ENCODE data around the gene SPATA20.

DNA sequence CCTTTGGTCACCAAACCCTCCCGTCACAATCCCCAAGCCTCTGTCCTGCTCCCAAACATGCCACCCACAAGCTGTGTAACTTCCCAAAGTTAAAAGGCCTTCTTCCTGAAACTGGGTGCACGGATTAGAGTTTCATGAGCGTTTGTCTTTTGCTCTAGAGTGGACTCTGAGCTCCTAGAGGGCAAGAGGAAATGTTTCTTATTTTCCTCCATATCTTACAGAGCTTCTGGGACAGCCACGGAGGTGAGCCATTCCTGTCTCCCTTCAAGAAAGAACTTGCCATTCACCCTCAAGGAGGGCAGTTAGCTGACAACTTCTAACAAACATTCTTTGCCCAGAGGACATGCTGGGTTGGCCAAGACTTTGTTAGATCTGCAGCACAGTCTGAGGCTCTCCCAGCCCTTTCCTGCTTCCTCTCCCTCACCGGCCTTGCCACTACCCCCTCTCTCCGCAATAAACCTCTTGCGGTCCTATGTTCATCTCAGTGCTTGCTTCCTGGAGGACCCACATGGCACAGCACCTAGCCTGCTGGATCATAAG, 41.3 kb upstream of the SPATA20 start:
- TF ChIP-seq, protein P1, sequence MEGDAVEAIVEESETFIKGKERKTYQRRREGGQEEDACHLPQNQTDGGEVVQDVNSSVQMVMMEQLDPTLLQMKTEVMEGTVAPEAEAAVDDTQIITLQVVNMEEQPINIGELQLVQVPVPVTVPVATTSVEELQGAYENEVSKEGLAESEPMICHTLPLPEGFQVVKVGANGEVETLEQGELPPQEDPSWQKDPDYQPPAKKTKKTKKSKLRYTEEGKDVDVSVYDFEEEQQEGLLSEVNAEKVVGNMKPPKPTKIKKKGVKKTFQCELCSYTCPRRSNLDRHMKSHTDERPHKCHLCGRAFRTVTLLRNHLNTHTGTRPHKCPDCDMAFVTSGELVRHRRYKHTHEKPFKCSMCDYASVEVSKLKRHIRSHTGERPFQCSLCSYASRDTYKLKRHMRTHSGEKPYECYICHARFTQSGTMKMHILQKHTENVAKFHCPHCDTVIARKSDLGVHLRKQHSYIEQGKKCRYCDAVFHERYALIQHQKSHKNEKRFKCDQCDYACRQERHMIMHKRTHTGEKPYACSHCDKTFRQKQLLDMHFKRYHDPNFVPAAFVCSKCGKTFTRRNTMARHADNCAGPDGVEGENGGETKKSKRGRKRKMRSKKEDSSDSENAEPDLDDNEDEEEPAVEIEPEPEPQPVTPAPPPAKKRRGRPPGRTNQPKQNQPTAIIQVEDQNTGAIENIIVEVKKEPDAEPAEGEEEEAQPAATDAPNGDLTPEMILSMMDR (tag by site-specific recombination; IDR thresholded peaks at IDR 0.05), result no peak
- TF ChIP-seq HOXA7 (CRISPR knock-in tag; IDR thresholded peaks at IDR 0.05; ENCODE audit: borderline replicate concordance) (no peak), ZNF350 (tag by site-specific recombination; IDR thresholded peaks at IDR 0.05) (no peak)
- TF ChIP-seq, protein P2, sequence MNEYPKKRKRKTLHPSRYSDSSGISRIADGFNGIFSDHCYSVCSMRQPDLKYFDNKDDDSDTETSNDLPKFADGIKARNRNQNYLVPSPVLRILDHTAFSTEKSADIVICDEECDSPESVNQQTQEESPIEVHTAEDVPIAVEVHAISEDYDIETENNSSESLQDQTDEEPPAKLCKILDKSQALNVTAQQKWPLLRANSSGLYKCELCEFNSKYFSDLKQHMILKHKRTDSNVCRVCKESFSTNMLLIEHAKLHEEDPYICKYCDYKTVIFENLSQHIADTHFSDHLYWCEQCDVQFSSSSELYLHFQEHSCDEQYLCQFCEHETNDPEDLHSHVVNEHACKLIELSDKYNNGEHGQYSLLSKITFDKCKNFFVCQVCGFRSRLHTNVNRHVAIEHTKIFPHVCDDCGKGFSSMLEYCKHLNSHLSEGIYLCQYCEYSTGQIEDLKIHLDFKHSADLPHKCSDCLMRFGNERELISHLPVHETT (tag by site-specific recombination; IDR thresholded peaks at IDR 0.05), result no peak
- TF ChIP-seq, protein P3, sequence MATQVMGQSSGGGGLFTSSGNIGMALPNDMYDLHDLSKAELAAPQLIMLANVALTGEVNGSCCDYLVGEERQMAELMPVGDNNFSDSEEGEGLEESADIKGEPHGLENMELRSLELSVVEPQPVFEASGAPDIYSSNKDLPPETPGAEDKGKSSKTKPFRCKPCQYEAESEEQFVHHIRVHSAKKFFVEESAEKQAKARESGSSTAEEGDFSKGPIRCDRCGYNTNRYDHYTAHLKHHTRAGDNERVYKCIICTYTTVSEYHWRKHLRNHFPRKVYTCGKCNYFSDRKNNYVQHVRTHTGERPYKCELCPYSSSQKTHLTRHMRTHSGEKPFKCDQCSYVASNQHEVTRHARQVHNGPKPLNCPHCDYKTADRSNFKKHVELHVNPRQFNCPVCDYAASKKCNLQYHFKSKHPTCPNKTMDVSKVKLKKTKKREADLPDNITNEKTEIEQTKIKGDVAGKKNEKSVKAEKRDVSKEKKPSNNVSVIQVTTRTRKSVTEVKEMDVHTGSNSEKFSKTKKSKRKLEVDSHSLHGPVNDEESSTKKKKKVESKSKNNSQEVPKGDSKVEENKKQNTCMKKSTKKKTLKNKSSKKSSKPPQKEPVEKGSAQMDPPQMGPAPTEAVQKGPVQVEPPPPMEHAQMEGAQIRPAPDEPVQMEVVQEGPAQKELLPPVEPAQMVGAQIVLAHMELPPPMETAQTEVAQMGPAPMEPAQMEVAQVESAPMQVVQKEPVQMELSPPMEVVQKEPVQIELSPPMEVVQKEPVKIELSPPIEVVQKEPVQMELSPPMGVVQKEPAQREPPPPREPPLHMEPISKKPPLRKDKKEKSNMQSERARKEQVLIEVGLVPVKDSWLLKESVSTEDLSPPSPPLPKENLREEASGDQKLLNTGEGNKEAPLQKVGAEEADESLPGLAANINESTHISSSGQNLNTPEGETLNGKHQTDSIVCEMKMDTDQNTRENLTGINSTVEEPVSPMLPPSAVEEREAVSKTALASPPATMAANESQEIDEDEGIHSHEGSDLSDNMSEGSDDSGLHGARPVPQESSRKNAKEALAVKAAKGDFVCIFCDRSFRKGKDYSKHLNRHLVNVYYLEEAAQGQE (tag by site-specific recombination; IDR thresholded peaks at IDR 0.05), result no peak
- TF ChIP-seq, protein P4, sequence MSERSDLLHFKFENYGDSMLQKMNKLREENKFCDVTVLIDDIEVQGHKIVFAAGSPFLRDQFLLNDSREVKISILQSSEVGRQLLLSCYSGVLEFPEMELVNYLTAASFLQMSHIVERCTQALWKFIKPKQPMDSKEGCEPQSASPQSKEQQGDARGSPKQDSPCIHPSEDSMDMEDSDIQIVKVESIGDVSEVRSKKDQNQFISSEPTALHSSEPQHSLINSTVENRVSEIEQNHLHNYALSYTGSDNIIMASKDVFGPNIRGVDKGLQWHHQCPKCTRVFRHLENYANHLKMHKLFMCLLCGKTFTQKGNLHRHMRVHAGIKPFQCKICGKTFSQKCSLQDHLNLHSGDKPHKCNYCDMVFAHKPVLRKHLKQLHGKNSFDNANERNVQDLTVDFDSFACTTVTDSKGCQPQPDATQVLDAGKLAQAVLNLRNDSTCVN (tag by site-specific recombination; optimal IDR thresholded peaks at IDR 0.05), result no peak
- TF ChIP-seq, protein P5, sequence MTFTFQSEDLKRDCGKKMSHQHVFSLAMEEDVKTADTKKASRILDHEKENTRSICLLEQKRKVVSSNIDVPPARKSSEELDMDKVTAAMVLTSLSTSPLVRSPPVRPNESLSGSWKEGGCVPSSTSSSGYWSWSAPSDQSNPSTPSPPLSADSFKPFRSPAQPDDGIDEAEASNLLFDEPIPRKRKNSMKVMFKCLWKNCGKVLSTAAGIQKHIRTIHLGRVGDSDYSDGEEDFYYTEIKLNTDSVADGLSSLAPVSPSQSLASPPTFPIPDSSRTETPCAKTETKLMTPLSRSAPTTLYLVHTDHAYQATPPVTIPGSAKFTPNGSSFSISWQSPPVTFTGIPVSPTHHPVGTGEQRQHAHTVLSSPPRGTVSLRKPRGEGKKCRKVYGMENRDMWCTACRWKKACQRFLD (tag by site-specific recombination; IDR thresholded peaks at IDR 0.05), result no peak

Data from HEK293 (cell line).